Head of caudate nucleus (tissue), 42 donors: ENCODE data around the gene ZDHHC9.

ENCODE experiments used
- DNase-seq, 42 donors: peaks; one replicate each; pipeline versions ENCODE4 v3.0.0 to v3.0.0-alpha.2; 2020 to 2021; ENCODE audit warnings: mixed read lengths in 7 of 42
- intact Hi-C: fragments of 100-400 bp; cut with DNase I; formaldehyde crosslinking; loops from one replicate; pipeline ENCODE4 v1.15.0; 2022

ZDHHC9 gene

GRCh38 chrX:129825746-129826505 is 17.8 kb downstream of the ZDHHC9 start:
- DNase-seq: no peak
- intact Hi-C loops: no loop called here

- no peak for DNase-seq
- intact Hi-C loops: no loop called here
Measured at GRCh38 chrX:129824620-129825019, 19.1 kb downstream of the ZDHHC9 start.

GRCh38 chrX:129823522-129823921 is 20.2 kb downstream of the ZDHHC9 start:
- intact Hi-C loops: no loop called here
- DNase-seq: no peak

GRCh38 chrX:129823115-129823514 is 20.6 kb downstream of the ZDHHC9 start:
- DNase-seq: peak in 21 of 42 donors; percentile 17 to 65 (median 38)
- intact Hi-C loops: no loop called here

GRCh38 chrX:129818123-129818522 is 25.6 kb downstream of the ZDHHC9 start:
- intact Hi-C loops: no loop called here

GRCh38 chrX:129813662-129814368 is 29.9 kb downstream of the ZDHHC9 start:
- intact Hi-C loops: no loop called here

More at GRCh38 chrX:129818123-129818522, 25.6 kb downstream of the ZDHHC9 start:
- no peak for DNase-seq

GRCh38 chrX:129808829-129809796 is 34.6 kb downstream of the ZDHHC9 start:
- DNase-seq: no peak
- intact Hi-C loops: no loop called here

More at GRCh38 chrX:129813662-129814368, 29.9 kb downstream of the ZDHHC9 start:
- DNase-seq: no peak

GRCh38 chrX:129808158-129808828 is 35.4 kb downstream of the ZDHHC9 start:
- no peak for DNase-seq
- intact Hi-C loops: no loop called here

- intact Hi-C loops: no loop called here
- DNase-seq: no peak
Measured at GRCh38 chrX:129804806-129805205, 38.9 kb downstream of the ZDHHC9 start.

GRCh38 chrX:129802863-129803262 is 40.8 kb downstream of the ZDHHC9 start:
- no peak for DNase-seq
- intact Hi-C loops: no loop called here

- no peak for DNase-seq
- intact Hi-C loops: no loop called here
Measured at GRCh38 chrX:129800186-129800585, 43.5 kb downstream of the ZDHHC9 start.

- intact Hi-C loops: no loop called here
- DNase-seq: peak in 1 of 42 donors; percentile 14
Measured at GRCh38 chrX:129798888-129799287, 44.8 kb downstream of the ZDHHC9 start.

- intact Hi-C loops: no loop called here
- peak in 1 of 42 donors; percentile 26 for DNase-seq
Measured at GRCh38 chrX:129798456-129798855, 45.2 kb downstream of the ZDHHC9 start.

GRCh38 chrX:129797251-129797906 is 46.3 kb downstream of the ZDHHC9 start:
- peak in 2 of 42 donors; percentile 13 to 26 for DNase-seq
- intact Hi-C loops: no loop called here

- intact Hi-C loops: no loop called here
- peak in 2 of 42 donors; percentile 7 to 19 for DNase-seq
Measured at GRCh38 chrX:129795584-129795983, 48.1 kb downstream of the ZDHHC9 start.

GRCh38 chrX:129793604-129794191 is 50.0 kb downstream of the ZDHHC9 start:
- peak in 6 of 42 donors; percentile 19 to 49 (median 32) for DNase-seq
- intact Hi-C loops: no loop called here

GRCh38 chrX:129792586-129793291 is 50.9 kb downstream of the ZDHHC9 start:
- intact Hi-C loops: no loop called here
- DNase-seq: peak in 2 of 42 donors; percentile 22 to 33
